HG02678 (cell line): ENCODE results near the gene GET4.

Source experiments
- ATAC-seq: cut with Tn5 transposase; IDR thresholded peaks from one replicate; pipeline ENCODE4 v1.9.1; 2021; ENCODE audit warnings: mild to moderate bottlenecking, moderate library complexity; ENCODE audit not compliant: unreplicated experiment

The GET4 gene

GRCh38 chr7:885261-885892 lies 9.0 kb downstream of the GET4 start:
- ATAC-seq: no peak

- ATAC-seq: no peak
These were observed 9.7 kb downstream of the GET4 start for GRCh38 chr7:885893-886625.

- no peak for ATAC-seq
These were observed 10.5 kb downstream of the GET4 start for GRCh38 chr7:886626-887487.

GRCh38 chr7:887488-887820 lies 11.1 kb downstream of the GET4 start:
- ATAC-seq: no peak

- ATAC-seq: no peak
These were observed 12.0 kb downstream of the GET4 start for GRCh38 chr7:888081-889024.

- ATAC-seq: no peak
These were observed 12.7 kb downstream of the GET4 start for GRCh38 chr7:889025-889390.

- no peak for ATAC-seq
These were observed 13.0 kb downstream of the GET4 start for GRCh38 chr7:889391-889790.

GRCh38 chr7:890868-891267 lies 14.5 kb downstream of the GET4 start:
- ATAC-seq: no peak

DNA sequence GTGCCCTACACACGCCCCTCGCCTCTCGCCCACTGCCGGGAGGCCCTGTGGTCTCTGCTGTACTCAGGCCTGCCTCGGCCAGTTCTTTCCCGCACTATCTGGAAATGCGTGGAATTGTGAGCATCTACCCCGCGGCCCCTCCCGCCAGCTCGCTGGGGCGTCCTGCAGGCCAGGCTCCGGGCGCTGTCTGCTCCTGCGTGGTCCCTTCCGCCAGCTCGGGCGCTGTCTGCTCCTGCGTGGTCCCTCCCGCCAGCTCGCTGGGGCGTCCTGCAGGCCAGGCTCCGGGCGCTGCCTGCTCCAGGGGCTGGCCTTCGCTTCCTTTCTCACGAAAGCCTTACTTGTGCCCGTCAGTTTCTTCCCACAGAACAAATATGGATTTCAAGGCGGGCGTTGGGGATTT lies 14.9 kb downstream of the GET4 start:
- ATAC-seq: no peak

DNA sequence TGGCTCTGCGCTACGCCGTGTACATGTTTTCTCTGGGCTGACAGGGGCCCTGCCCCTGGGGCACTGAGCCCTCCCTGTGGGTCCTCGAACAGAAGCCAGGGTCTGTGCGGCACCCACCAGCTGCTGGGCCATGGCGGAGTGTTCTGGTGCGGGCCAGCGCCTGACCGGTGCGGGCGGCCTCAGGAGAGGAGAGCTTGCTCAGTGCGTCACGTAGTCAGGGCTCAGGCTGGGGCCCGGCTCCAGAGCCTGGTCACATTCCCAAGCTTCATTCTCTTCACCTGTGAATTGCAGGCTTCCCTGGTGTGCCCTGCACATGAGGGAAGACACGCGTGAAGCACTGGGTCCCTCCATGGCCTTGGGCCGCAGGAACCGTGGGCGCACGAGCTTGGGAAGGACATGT lies 15.5 kb downstream of the GET4 start:
- ATAC-seq: no peak

DNA sequence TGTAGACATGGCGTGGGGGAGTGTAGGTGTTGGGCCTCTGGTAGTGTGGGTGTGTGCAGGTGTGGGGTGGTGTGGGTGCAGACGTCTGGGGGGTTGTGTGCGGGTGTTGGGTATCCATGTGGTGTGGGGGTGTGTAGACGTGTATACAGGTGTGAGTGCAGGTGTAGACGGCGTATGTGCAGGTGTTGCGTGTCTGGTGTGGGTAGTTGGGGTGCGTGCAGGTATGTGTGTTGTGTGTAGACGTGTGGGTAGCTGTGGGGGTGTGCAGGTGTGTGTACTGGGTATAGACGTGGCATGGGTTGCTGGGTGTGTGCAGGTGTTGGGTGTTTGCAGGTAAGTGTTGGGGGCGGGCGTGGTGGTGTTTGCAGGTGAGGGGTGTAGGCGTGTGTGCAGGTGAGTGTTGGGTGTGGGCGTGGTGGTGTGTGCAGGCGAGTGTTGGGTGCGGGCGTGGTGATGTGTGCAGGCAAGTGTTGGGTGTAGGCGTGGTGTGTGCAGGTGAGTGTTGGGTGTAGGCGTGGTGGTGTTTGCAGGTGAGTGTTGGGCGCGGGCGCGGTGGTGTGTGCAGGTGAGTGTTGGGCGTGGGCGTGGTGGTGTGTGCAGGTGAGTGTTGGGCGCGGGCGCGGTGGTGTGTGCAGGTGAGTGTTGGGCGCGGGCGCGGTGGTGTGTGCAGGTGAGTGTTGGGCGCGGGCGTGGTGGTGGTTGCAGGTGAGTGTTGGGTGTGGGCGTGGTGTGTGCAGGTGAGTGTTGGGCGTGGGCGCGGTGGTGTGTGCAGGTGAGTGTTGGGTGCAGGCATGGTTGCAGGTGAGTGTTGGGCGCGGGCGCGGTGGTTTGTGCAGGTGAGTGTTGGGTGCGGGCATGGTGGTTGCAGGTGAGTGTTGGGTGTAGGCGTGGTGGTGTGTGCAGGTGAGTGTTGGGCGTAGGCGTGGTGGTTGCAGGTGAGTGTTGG lies 16.6 kb downstream of the GET4 start:
- no peak for ATAC-seq

DNA sequence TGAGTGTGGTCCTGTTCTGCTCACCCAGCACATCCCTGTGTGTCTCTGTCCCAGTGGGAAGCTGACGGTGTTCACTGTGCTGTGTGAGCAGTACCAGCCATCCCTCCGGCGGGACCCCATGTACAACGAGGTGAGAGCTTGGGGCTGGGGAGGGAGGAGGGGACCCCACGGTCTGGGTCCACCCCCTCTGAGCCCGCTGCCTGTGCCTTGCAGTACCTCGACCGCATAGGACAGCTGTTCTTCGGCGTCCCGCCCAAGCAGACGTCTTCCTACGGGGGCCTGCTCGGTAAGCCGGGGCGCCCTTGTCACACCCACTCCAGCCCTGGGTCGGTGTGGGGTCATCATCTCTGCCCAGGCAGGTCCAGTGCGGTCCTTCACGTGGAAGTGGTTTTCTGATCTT lies 17.3 kb downstream of the GET4 start:
- ATAC-seq: no peak

DNA sequence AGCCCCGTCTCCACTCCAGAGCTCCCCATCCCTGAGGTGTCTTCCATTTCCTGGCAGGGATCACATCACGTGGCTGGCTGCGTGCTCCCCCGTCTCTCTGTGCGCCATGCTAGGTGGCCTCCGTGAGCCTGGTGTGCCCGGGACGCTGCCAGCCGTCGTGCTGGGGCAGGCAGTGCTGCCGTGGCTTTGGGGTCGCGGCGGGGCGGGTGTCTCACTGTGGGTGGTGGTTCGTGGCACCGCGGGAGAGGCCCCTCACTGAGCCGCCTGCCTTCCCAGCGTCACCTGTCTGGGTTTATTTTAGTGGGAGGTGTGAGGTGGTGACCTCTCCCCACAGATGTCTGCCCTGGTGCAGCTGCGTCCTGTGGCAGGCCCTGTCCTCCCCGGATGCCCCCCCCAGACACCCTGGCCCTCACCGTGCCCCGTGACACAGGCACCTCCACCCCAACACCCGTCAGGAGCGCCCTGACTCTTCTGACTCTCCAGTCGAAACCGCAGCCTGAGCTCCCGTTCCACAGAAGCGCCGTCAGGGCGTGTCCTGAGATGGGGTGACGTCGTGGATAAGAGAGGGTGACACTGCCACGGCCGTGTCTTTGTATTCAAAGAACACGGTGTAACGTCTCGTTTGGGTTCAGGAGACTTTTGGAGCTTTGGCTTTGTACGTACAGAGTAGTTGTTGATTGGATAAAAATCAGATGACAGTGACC lies 18.0 kb downstream of the GET4 start:
- ATAC-seq: no peak

DNA sequence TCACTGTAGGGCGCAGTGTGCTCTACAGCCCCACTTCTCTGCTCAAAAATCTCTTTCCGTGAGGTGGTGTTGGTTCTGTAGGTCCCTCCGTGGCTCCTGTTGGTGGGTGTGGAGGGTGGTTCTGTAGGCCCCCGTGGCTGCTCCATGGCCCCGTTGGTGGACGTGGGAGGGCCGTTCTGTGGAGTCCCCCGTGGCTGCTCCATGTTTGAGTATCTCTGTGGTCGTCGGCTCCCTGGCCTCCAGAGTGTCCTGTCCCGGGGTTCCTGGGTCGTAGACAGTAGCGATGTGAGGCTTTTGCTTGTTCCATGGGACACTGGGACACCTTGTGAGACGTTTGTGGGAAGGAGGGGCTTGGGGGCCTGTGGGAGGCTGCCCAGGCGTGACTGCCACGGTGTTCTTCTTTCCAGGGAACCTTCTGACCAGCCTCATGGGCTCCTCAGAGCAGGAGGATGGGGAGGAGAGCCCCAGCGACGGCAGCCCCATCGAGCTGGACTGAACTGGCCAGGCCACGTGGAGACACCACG lies 18.6 kb downstream of the GET4 start:
- no peak for ATAC-seq

DNA sequence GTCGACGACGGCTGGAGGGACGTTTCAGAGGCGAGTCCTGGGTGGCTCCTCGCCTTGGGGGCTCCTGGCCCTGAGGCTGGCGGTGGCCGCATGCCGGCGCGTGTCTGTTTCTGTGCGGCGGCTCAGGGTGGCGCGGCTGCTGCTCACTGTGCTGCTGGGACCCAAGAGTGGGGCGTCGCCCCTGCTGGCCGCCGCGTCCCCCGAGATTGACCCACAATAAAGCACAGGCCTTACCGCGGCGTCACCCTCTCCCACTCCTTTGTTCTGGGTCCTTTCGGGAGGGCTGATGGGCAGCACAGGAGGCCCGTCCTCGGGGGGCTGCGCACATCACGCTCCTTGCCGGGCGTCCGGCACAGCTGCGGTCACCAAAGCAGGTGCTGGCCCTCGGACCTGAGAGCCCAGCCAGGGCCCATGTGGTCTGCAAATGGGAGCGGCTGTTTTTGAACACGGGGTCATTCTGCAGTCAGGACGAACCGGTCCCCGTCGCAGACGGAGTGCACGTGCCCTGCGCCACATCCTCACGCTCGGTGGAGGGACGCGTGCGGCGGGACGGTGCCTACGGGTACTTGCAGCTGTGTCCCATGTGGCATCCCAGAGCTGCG lies 19.2 kb downstream of the GET4 start:
- ATAC-seq: no peak

- no peak for ATAC-seq
These were observed 20.2 kb downstream of the GET4 start for GRCh38 chr7:896346-897075.

GRCh38 chr7:897086-897485 lies 20.7 kb downstream of the GET4 start:
- ATAC-seq: no peak
